ENCODE measurements around the gene CD2.

The CD2 gene

DNA sequence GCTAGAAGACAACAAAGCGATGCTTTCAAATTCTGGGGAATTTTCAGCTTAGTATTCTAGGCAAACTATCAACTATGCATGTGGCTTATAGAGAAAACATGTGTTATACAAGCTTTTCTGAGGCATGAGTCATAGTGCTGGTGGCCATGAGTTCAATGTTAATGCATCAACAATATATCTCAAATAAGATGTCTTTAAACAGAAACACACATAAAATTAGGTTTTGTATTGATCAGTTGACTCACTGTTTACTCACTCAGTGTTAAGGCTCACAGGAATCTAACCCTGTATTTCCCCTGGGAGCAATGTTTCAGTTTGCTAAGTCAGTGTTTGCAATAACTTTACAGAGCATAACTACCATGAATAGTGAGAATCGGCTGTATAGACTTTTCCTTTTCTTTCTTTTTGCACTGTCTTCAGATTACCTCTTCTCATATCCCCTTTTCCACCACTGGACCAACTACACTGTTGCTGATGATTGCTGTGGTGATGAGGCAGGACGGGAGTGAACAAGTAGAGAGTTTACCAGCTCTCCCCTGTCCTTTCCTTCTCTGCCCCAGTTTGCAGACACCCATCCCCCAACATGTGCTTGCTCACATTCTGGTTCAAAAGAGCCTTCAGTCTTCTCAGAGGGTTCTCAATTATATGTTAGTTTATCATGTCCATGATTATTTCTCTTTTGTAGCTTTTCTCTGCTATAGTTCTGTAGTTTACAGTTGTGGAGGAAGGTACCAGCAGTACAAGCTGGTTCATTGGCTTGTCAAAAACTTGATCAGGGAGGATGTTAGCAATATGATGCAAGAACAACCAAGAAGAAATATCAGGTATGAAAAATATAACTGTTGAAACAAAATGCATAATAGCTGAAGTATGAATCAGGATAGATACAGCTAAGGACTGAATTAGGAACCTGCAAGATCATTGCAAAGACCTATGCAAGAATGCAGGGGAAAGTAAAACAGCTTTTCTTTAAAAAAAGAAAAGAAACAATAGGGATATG lies 23.9 kb downstream of the CD2 start:
- DNase-seq (ENCODE audit: low spot score), result peak; percentile 58

DNA sequence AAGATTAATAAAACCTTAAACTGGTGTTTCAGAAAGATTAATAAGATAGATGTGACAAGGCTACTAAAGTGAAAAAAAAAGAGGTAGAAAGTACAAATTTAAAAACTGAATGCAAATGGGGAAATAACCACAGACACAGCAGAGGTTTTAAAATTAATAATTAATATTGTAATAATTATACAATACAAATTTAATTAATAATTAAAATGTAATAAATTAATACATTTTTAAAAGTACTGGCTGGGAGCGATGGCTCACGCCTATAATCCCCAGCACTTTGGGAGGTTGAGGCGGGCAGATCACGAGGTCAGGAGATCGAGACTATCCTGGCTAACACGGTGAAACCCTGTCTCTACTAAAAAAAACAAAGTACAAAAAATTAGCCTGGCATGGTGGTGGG lies 26.8 kb downstream of the CD2 start:
- DNase-seq (ENCODE audit: low spot score), result no peak

DNA sequence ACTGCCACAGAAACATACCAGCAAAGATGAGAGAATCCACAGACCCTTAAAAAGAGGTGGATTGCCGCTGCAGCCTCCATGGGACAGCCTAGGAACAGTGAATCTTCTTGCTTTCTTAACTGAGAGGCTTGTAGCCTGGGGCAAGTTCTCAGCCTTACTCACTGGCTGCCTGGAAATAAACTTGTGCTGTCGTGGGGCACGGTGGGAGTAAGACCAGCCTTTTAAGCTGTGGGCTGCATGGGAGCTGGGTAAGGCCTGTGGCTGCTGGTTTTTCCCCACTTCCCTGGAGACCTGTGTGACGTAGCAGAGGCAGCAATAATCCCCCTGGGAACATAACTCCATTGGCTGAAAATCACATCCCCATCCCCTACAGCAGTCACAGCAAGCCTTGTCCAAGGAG lies 30.8 kb downstream of the CD2 start:
- DNase-seq (ENCODE audit: low spot score), result no peak

DNA sequence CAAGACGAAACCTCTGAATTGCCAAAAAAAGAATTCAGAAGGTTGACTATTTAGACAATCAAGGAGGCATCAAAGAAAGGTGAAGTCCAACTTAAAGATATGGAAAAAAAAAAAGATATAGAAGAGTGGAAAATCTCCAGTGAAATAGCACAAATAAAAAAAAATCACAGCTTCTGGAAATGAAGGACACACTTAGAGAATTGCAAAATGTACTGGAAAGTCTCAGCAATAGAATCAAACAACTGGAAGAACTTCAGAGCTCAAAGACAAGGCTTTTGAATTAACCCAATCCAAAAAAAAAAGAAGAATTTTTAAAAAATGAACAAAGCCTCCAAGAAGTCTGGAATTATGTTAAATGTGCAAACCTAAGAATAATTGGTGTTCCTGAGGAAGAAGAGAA lies 31.8 kb downstream of the CD2 start:
- DNase-seq (ENCODE audit: low spot score), result no peak

DNA sequence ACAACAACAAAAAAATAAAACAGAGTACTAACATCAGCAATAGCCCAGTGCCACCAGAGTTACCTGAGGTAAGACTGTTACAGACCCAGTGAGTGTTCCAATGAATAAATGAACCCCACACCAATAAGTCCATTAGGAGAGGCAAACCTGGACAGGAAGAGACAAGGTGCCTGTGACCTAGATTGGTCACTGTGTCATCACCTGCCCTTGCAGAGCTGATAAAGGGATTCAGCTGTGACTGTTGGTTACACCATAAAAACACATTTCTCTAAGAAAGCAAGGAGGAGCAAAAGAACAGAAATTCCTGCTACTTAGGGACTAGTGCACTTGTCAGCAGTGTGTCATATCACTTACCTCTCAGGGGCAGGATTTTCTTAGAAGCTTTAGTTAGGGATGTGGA lies 37.5 kb downstream of the CD2 start:
- DNase-seq (ENCODE audit: low spot score), result no peak

DNA sequence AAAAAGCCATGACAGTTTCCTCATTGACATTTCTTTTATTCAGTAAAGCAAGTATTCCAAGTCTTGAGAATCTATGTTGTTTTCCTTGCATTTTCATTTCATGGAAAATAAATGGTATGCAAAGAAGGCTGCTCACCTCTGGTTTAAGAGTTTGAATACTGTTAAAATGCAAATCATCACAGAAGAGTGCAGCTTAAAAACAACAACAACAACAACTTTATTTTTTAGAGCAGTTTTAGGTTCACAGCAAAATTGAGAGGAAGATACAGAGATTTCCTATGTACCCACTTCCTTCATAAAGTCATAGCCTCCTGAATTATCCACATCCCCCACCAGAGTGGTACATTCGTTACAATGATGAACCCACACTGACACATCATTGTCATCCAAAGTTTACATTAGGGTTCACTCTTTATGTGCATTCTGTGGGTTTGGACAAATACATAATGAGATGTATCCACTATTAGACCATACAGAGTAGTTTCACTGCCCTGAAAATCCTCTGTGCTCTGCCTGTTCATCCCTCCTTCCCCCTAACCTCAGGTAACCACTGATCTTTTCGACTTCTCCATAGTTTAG lies 39.2 kb downstream of the CD2 start:
- no peak for DNase-seq (ENCODE audit: low spot score)

DNA sequence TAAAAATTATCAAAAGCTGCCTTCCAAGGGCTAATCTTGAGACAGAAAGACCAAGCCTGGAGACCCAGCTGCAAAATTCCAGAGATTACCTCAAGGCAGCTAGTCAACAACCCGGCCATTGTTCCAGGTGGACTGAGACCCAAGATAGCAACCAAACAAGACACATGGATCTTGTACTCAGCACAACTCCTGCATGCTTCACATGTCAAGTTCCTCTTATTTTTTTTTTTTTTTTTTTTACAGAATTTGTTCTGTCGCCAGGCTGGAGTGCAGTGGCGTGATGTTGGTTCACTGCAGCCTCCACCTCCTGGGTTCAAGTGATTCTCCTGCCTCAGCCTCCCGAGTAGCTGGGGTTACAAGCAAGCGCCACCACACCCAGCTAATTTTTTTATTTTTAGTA lies 40.1 kb downstream of the CD2 start:
- DNase-seq (ENCODE audit: low spot score), result no peak

DNA sequence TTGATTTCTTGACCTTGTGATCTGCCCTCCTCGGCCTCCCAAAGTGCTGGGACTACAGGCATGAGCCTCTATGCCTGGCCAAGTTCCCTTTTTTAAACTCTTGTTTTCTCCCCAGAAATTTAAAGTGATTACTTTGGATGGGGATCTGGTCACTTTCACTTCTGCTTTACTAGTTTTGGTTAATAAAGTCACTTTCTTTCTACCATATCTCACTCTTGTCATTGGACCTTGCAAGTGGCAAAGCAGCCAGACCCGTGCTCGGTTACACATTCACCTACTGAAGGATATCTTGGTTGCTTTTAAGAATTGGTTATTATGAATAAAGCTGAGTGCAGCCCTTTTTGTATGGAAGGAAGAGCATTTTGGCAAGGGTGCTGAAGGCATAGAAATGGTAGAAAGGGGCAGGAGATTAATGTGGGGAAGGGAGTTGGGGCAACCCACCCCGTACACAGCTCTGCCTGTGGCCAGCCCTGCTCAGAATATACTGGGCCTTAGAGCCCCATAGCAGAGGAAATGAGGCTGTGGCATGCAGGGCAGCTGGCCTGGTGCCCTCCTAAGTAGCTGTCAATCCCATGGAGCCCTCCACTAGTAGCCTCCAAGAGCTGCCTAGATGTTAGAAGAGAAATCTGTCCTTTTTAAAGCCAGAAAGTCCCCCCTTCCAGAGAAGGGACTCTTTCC lies 40.7 kb downstream of the CD2 start:
- no peak for DNase-seq (ENCODE audit: low spot score)

DNA sequence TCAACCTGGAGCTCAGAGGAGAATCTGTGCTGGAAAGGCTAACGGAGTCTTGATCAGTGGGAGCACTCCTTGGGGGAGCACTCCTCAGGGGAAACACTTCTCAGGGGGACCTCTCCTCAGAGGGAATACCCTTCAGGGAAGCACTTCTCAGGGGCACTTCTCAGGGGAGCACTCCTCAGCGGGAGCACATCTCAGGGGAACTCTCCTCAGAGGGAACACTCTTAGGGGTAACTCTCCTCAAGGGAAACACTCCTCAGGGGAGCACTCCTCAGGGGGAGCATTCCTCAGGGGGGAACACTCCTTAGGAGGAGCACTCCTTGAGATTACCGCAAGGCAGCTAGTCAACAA lies 41.2 kb downstream of the CD2 start:
- no peak for DNase-seq (ENCODE audit: low spot score)

DNA sequence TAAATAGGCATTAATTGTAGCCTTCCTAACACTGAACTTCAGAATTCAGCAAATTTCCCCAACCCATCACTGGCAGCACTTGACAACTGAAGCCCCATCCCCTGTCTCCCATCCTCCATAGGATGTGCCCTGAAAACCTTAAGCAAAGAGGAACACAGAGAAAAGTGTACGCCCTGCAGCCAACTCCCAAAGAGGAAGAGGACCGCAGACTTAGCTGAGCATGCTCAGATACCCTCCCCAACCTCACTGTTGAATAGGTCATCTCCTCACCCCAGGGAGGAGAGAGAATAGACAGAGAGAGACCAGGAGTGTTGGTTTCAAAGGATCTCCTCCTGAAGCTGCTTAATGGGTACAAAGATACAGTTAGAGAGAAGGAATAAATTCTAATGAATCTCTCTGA lies 50.5 kb downstream of the CD2 start:
- DNase-seq (ENCODE audit: low spot score), result no peak

DNA sequence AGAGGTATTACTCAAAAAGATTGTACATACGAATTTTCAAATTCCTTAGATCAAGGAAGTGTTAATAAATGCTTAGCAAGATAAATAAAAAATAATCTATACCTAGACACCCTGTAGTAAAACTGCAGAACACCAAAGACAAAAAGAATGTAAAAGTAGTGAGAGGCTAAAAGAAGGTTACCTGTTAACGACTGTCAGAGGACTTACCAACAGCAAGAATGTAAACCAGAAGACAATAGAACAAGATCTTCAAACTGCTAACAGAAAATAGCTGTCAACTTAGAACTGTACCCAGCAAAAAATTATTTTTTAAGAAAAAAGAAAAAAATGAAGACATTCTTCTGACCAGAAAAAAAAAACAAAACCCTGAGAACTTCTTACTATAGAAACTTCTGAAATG lies 51.2 kb downstream of the CD2 start:
- no peak for DNase-seq (ENCODE audit: low spot score)

DNA sequence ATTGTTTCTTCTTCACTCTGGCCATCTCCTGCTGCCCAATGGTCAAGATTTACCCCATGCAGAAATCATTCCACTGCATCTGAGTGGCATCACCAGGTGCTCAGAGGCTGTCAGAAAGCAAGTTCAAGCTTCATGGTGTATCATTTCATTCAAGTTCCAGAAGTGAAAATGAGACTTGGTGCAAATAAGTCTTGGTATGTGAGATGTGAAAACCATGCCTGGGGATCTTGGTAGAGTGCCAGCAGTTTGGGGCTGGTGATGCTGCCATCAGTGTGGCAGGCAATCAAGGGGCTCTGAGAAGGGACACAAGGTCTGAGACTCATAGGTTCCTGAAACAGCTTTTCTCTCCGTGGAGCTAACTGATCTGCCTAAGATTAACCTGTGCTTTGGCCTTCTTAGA lies 52.0 kb downstream of the CD2 start:
- no peak for DNase-seq (ENCODE audit: low spot score)

DNA sequence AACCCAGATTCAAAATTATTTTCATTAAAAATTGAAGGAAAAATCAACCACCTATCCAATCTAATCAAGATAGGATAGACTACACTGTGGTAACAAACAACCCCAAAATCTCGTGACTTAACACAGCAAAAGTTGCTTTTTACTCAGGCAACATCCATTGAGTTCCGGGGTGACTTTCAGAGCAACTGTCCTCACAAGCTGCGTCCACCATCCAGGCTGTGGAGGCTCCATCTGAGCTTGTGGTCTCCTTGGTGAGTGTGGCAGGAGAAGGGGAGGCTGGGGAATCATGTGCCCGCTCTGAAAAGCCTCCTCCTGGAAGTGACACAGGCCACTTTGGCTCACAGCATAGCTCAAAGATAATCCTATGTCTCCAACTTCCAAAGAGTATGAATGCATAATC lies 52.4 kb downstream of the CD2 start:
- DNase-seq (ENCODE audit: low spot score), result no peak

DNA sequence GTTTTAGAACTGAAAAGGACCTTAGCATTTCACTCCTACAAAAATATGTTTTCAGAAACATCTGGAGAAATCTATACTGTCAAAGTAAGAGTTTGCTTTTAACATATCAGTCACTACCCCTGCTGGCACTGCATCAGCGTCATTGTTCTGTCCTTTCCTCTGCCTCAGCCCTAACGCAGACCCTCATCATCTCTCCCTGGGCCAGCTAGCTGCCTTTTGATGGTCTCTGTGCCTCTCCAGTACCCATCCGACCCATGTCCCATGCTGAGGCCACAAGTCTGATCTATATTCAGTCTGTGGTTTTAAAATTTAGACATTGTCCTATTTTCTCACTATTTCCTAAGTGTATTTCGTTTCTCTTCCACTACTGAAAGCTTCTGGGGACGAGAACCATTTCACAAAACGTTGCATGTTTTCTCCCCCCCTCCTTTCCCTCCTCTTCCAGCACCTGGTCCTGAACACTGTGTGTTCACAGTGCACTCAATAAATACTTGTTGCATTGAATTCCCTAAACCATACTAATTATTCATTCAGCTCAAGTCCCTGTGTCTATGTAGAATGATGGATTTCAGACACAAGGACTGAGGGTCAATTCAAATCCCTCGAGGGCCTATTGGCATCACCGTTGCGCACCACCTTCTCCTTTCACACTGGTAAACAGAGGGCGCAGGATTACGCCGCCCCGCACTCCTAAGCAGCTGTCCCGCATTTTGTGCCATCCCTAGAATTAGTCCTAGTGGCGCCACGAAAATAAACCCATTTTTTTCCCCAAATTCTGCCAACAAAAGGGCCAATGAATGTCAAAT lies 53.4 kb downstream of the CD2 start:
- DNase-seq (ENCODE audit: low spot score), result no peak

DNA sequence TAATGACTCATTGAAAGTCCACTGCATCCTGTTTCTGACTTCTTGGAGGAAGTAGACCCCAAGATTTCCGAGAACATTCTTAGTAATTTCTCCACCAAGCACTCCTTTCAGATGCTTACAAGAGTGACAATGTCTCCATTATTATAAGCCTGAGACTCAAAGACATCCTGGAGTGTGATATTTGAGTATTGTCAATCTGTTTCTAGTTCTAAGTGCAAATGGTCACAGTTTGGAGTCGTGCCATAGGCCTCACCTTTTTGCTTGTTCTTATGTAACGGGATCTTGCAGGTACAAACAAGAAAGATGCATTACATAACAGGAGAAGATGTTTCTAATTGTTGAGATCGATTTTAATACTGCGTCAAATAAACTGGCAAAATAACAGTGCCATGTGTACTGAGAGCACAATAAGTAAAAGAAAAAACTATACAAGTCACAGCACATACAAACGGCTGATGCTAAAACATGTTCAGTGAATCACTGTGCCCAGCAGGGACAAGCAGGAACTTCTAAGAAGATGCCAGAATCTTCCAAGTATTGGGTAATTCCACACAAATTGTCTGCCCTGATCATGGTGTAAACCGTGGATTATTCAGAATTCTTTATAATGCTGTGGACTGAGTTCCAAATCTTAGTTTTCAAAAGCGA lies 54.1 kb downstream of the CD2 start:
- no peak for DNase-seq (ENCODE audit: low spot score)

DNA sequence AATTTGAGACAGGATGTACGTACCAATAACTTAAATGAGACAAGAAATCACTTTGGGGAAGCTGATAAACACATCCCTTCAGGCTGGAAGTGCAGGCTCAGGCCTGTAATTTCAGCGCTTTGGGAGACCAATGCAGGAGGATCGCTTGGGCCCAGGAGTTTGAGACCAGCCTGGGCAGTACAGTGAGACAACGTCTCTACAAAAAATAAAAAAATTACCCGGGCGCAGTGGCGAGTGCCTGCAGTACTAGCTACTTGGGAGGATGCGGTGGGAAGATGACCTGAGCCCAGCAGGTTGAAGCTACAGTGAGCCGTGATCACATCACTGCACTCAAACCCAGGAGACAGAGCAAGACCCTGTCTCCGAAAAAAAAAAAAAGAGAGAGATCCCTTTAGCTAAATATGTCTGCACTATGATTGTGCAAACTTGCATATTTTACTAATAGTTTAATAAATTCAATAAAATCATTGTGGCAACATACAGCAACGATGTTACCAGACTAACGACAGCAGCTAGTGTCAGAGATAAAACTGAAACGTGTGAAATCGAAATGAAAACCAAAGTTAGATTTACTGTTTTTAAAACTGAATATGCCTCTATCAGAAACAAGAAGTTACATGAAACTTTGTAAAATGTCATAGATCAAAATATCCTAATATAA lies 54.7 kb downstream of the CD2 start:
- no peak for DNase-seq (ENCODE audit: low spot score)

DNA sequence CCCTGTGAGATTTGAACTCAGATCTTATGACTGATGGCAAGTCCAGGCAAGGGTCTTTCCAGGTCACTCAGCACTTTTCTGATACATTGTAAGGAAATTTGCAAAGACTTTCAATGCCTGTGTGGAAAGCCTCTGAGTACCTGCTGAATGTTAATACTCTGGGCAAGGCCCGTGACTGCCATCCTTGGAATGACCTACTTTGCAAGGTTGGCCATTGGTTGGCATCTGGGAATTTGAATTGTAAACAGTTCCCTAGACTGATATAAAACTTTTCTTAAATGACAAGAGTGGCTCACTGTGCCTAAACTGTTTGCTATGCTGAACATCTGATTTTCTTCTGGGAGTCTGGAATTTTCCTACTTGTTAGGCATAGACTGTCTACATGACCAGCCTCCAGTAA lies 57.1 kb downstream of the CD2 start:
- no peak for DNase-seq (ENCODE audit: low spot score)

DNA sequence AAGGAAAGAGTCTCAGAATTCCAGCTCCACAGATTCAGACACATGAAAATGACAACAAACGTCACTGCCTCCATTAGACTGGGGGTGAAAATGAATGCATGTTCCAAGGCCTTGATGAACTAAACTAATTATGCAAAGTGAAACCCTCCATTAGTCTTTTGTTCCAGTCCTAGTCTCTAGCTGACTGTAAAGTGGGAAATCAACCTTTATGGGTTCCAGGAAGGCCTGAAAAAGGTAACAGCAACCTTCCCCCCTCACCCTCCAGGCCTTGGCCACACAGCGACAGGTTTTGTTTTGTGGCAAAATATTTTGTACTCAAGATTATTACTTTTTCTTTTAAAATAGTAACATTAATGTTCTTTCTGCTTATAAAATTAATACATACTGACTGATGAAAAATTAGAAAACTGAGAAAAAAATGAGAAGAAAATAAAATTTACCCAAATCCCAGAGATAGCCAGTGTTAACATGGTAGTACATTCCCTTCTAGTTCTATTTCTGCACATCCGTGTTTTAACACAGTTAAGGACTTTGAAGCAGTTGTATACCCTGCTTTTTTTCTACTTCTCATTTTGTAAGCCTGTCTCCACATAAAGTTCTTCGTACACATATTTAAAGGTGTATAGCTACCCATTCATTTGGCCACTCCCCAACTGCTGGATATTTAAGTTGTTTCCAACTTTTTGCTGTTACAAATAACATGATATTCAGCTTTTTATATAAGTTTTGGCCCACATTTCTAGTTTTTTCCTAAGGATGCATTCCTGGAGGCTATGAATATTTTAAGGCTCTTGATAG lies 60.9 kb downstream of the CD2 start:
- DNase-seq (ENCODE audit: low spot score), result no peak

DNA sequence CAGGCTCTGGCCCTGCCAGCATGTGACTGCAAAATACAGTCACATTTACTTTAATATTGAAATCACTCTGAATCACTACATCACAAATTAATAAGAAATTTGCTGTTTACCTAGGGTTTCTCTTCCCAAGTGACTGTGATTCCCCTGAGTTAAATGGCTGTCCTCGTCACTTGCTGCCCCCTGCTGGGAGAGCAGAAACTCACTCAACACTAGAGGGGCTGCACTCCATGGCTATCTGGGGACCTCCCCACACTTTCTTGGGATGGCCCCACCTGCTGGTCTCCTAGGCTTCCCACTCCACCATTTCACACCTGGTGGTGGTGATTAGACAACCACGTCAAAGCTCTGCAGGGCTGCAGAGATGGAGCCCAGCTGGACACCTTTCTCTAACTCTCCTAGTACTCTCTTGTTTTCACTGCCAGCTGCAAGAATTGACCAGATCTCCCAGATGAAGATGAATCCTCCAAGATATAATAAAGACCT lies 63.4 kb downstream of the CD2 start:
- DNase-seq (ENCODE audit: low spot score), result peak; percentile 32
